HG02588 (cell line): ENCODE data around the gene CYP1A2.
"Not testable (repeated sequence)": the region's sequence is repeated elsewhere in the genome, so short reads cannot be mapped to it uniquely, and the experiment has no call there.

Source experiments
- ATAC-seq: cut with Tn5 transposase; IDR thresholded peaks from one replicate; pipeline ENCODE4 v1.9.1; 2021; ENCODE audit warnings: mild to moderate bottlenecking, moderate library complexity; ENCODE audit not compliant: unreplicated experiment

Gene CYP1A2

GRCh38 chr15:74748322-74748946 lies at the start of gene CYP1A2:
Gene CYP1A2, plus strand, starts transcription at chr15:74748845. Its CDS starts 894 bp downstream, at chr15:74749739.
- ATAC-seq, result no peak

DNA sequence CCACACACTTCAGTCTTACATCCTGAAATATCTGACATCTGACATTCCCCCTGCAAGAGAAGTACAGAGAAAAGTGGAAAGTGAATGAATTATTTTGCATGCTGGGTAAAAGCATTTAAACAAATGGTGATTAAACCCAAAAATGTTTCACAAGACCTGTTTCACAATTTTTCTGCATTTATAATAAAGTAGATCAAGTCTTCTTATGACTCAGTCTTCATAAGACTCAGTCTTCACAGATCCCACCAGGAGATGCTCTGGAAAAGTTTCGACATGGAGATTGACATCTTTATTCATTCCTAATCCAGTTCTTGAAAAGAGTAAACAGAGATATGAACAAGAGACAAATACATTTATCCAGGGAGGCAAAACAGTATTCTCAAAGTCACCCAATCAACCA lies 39.6 kb upstream of the CYP1A2 start:
- ATAC-seq, result no peak

- no peak for ATAC-seq
Observed at GRCh38 chr15:74709892-74710291, 38.8 kb upstream of the CYP1A2 start.

- ATAC-seq, result no peak
Observed at GRCh38 chr15:74710319-74711094, 38.1 kb upstream of the CYP1A2 start.

DNA sequence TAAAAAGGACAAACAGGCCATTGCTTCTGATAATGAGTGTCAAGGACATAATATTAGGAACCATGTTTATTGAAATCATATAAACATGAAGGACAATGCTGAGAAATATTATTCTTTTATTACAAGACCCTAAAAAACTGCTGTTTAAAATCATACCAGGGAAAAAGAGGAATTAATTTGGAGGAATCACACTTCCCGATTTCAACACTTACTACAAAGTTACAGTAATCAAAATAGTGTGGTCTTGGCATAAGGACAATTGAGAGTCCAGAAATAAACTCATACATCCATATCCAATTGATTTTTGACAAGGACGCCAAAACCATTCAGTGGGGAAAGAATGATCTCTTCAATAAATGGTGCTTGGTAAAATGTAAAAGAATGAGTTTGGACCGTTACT lies 36.3 kb upstream of the CYP1A2 start:
- no peak for ATAC-seq

DNA sequence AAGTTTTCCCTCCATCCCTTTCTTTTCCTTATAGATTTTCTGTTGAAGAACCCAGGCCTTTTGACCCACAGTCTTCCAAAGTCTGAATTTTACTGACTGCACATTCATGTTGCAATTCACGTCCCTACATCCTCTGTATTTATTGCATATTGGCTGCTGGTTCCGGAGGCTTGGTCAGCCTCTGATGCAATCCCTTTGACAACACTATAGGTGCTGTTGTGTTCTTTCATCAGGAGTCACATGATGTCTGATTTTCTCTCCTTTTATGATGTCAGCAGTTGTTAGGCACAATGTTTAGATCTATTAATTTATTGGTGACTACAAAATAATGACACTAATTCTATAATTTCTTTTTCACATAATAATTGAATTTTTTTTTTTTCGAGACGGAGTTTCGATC lies 32.0 kb upstream of the CYP1A2 start:
- no peak for ATAC-seq

DNA sequence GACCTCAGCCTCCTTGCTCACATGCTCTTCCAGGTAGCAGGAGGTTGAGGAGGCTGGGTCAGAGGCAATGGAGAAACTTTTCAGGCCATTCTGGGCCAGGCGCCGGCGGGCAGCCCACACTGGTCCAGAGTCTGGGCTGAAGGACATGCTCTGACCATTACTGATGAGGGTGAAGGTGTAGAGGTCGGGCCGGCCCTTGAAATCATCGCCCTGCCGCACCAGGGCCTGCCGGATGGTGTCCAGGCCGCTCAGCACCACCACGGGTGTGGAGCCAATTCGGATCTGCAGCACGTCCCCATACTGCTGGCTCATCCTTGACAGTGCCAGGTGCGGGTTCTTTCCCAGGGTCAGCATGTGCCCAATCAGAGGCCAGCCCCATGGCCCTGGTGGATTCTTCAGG lies 26.1 kb upstream of the CYP1A2 start:
- ATAC-seq, result no peak

- ATAC-seq, result no peak
Observed at GRCh38 chr15:74723187-74723586, 25.5 kb upstream of the CYP1A2 start.

DNA sequence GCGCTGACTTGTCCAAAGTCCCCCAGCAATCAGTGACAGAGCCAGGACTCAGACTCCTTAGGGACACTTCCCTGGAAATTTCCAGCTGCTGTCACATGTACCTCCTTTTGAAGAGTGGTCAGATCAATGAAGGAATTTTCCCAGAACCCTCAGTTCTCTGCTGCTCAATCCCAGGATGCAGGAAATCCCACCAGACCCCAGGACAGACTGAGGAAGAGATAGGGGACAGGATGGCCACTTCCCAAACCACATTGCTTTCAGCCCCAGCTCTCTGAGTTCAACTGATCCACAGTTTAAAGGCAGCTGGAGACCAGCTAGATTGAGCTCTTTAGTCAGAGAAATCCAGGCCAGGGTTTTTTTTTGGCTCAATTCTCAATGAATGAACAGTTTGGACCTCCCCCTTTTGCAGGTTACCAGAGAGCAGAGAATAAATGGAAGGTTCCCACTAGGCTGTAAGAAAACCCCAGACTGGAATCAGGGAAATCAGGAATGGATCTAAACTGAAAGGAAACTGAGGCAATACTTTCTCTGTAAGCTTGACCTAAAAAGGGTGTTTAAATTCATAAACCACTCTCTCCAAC lies 24.8 kb upstream of the CYP1A2 start:
- ATAC-seq, result no peak

DNA sequence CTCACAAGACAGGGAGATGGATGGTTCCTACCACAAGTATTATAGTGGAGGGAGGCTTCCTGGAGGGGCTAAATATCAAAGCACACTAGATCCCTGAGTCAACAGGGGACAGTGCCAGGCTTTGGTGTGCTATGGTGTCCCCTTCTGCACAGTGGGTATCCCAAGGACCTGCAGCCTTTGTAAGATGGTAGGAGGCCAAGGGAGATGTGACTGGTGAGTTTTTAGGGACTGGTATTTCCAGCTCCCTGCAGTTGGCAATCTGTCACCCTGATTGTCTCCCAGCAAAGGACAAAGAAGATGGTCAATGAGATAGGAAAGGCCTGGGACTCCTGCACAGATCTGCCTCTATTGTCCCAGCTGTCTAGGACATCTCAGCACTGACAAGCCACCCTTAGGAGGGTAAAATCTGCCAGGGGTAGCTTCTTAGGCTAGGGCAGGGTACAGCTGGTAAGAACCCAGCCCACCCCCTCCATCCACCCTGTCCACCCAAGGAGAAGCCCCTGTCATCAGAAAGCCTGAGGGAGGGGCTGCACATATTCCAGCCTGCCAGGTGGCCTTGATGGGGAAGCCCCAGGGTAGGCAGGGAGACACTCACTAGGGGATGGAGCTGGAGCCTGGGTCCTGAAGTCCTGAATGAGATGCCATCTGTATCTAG lies 23.9 kb upstream of the CYP1A2 start:
- ATAC-seq, result no peak

GRCh38 chr15:74725225-74725774 lies 23.3 kb upstream of the CYP1A2 start, which contains the start of gene CYP1A1:
Gene CYP1A1, minus strand, starts transcription at chr15:74725528. Its CDS starts 2,431 bp downstream, at chr15:74723097.
- no peak for ATAC-seq

DNA sequence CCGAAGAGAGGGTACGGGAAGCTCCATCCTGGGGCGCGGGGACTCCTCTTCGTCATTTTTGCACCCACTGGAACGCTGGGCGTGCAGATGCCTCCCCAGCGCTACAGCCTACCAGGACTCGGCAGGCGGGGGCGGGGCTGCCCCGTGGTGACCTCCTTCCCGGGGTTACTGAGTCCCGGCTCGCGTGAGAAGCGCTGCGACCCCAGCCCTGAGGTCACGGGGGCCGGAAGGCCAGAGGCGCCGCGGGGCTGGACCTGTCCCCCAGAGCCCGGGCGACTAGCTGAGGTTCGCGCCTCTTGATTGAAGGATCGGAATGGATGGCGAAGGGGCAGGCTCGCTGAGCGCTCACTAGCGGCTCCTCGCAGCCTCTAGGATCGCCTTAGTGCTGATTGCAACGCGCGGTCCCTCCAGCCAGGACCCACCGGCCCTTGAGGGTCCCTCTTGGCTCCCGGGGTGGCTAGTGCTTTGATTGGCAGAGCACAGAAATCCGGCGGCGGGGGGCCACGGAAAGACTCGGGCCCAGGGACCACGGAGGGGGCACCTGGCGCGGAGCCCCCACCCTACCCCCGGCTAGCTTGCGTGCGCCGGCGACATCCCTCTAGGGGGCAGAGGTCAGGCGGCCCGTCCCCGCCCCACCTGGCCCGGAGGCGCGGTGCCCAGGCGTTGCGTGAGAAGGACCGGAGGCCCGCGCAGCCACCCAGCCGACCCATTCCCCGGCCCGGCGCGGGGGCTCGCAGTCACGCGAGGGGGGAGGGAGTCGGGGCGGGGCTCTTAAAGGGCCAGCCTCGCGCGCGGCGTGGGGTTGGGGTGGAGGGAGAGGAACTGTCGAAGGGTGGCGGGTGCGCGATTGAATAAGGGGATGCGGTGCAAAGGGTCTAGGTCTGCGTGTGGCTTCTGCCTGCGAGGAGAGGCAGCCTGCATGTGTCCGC lies 22.5 kb upstream of the CYP1A2 start:
- ATAC-seq, result no peak

GRCh38 chr15:74726774-74727164 lies 21.9 kb upstream of the CYP1A2 start:
- no peak for ATAC-seq

- no peak for ATAC-seq
Observed at GRCh38 chr15:74727727-74728126, 20.9 kb upstream of the CYP1A2 start.

DNA sequence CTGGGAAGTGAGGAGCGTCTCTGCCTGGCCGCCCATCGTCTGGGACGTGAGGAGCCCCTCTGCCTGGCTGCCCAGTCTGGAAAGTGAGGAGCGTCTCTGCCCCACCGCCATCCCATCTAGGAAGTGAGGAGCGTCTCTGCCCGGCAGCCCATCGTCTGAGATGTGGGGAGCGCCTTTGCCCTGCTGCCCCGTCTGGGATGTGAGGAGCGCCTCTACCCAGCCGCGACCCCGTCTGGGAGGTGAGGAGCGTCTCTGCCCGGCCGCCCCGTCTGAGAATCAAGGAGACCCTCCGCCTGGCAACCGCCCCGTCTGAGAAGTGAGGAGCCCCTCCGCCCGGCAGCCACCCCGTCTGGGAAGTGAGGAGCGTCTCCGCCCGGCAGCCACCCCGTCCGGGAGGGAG lies 19.9 kb upstream of the CYP1A2 start:
- not testable (repeated sequence) for ATAC-seq

GRCh38 chr15:74729372-74729771 lies 19.3 kb upstream of the CYP1A2 start:
- not testable (repeated sequence) for ATAC-seq

GRCh38 chr15:74730619-74731316 lies 17.9 kb upstream of the CYP1A2 start:
- ATAC-seq, result no peak

- no peak for ATAC-seq
Observed at GRCh38 chr15:74732846-74733245, 15.8 kb upstream of the CYP1A2 start.

DNA sequence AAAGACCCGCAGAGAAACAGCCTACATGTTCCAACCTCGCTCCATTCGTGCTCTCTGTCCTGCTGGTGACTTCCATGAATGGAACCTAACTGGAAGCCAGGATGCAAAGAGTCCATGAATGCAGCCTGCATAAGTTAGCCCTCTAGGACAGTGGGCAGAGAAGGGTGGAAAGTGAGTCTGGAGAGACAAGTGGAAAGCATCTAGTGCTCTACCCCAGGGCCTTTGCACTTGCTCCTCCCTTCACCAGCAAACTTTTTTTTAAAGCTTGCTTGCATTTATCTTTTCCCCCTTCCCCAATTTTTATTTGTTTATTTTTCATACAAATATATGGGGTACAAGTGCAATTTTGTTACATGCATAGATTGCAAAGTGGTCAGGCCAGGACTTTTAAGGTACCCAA lies 15.4 kb upstream of the CYP1A2 start:
- no peak for ATAC-seq

GRCh38 chr15:74735305-74735704 lies 13.3 kb upstream of the CYP1A2 start:
- no peak for ATAC-seq
